ENCODE data around the gene NADK2.

The NADK2 gene

DNA sequence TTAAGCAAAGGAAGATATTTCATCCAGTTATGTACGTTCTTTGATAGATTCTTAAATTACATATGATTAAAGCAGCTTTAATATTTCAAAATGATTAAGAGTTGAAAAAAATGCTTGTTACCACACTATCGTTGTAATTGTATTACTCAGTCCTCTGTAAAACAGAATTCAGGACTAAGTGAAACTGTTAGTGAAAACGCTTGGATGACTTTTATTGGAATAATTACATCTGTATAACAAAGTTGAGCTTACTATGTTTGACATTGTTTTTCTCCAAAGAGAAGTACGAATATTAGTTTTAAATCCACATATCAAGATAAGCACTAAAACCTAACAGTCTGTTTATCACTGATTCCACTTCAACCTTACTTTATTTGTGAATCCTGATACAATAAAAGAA, 8.7 kb upstream of the NADK2 start:
- no peak for DNase-seq (ENCODE audit: low read depth, low spot score)

DNA sequence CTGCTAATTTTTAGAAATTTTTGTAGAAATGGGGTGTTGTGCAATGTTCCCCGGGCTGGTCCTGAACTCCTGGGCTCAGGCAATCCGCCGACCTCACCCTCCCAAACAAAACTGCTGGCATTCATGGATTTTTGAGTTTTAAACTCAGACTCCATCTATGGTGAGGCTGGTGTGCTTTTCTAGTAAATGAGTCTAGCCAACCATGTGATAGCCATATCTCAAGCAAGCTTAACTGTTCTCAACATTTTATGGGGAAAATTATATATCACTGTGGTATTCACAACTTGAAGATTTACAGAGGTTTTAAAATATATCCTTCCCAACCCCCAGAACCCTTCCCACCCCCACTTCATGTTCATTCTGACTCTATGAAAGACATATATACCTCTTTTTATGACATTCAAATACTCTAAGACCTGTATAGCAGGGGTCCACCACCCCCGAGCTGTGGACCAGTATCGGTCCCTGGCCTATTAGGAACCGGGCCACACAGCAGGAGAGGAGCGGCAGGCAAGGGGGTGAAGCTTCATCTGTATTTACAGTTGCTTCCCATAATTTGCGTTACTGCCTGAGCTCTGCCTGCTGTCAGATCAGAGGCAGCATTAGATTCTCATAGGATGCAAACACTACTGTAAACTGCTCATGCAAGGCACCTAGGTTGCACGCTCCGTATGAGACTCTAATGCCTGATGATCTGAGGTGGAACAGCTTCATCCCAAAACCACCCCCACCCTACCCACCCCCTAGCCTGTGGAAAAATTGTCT, 4.5 kb upstream of the NADK2 start:
- no peak for DNase-seq (ENCODE audit: low read depth, low spot score)

DNA sequence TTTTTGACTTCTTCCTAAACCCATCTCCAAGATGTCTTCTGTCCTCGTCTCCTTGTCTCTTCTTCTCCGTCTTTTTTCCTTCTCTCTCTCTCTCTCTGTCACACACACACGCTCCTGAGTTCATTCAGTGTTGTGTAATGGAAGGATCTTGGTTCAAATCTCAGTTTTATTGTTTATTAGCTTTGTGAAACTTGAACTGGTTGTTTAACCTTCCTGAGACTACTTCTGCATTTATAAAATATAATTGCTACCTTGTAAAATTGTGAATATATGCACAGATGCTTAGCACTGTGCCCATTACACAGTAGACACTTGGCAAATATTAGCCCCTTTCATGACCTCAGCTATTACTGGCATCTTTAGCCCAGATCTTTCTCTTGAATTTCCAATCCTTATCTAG, 2.4 kb upstream of the NADK2 start:
- DNase-seq (ENCODE audit: low read depth, low spot score): no peak

DNA sequence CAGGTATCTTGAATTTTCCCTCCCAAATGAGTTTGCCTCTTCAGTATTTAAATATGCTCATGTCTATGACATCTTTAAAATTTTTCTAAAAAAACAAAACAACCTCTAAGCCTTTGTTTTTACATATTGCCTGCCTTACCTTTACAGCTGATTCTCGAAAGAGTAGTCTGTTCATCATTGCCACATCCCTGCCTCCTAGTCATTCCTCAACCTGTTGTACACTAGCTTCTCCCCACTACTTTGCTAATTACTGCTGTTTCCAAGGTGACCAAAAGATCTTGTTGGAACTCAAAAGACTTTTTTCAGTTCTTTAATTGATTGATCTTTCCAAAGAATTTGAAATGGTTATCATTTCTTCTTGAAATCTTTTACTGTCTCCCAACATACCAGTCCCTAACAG, 1.9 kb upstream of the NADK2 start:
- no peak for DNase-seq (ENCODE audit: low read depth, low spot score)

DNA sequence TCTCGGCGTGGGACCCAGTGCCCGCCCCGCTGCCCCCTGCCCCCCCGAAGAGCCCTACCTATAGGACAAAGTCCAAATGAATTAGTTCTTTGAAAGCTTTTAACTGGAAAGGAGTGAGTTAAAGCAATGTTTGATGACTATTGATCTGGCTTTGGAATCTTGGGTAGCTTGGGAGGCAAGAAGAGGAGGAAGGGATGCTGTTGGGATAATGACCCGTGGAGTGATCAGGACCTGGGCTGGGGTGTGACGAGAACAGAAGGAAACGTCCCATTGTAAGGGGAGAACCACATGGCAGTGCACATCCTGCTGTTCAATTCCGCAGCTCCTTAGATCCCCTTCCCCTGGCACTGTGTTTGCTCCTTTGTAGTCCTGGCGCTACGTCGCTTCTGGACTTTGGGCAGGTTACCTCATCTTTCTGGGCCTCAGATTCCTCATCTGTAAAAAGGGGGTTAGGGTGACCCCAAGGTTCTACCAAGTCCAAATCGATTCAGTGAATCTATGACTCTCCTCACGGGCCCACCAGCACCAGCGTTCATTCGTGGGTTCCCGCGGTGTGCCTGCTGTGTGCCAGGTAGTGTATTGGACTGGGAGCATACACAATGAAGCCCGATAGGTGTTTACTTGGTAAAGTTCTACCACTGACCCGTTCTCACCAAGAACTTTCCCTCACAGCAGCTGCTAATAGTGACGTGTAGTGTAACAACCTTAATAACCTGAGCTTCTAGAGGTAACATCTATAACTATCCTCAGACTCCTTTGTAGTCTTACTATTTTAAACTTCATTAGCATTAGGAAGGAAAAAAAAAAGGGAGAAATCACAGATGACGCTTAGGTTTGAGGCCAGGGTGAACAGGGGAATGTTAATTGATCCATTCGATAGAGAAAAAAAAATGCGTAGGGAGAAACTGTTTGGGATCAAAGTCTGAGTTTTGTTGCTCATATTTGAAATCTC, 1.1 kb upstream of the NADK2 start:
- no peak for DNase-seq (ENCODE audit: low read depth, low spot score)

DNA sequence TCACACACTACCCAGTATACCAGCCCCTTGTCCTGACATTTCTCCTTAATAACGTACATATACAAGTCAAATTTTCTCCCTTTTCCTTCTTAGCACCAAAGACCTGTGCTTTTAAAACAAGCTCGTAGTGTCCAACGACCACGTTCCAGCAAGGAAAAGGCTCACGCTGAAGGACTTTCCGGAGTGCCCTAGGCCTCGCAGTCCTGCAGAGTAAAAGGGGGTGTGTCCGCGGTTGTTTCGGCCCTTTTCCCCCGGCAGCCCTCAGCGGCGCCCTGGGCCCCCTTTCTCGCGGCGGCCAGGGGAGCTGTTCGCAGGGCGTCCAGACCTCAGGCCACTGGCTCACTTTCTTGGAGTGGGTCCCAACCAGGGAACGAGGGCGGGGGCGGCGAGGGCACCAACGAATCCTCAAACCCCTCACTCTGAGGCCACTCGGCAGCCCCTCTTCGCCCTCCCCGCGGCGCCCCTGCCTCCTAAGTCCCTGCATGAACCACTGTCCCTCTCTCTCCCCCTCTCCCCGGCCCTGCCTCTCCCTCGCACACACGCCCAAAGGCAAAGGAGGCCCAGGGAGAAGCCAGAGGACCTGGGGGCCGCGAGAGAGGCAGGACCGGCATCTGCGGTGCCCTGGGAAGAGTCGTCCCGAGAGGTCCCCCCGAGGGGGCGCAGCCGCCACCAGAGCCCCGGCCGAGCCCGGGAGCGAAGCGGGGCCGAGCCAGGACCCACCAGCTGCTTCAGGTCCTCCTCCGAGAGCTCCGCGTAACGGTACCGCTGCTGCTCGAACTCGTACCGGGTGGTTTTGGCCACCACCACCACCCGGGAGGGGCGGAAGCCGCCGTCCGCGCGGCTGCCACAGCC, 720 bp downstream of the NADK2 start:
- DNase-seq (ENCODE audit: low read depth, low spot score): peak; percentile 79

DNA sequence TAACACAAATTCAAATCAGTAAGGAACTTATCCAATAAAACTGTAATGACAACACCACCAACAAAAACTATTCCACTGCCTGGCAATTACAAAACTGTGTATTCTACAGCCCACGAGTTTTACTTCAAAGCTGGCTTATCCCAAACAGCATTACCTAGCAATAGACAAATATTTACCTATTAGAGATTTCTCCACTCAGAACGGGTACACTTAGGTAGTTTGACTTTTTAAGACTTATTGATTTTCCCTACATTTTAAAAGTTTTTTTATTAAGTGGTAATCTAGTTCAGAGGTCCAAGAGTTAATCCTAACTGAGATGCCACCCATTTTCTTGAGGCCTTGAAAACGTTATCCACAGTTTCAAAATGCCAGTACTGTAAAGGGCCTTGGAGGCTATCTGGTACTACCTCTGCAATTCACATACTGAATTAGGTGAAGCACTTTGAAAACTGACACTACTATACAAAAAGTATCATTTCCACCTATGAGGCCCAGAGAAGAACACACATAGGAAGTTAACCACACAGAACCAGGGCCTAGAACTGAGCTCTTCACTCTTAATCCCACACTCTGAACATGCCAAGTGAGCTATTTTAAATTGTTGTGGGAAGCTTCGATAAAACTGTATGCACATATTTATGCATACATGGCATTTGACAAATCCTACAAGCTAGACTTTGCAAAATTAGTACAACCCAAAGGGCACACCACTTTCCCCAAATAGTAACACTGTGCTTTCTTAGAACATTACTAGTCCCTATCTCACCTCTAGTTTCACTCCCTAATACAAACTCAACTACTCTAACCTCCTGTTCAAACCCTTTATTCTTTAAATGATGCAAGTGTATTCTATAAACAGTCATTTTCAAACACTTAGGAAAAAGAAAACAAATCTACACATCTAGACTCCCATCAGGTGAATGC, 2.1 kb downstream of the NADK2 start:
- DNase-seq (ENCODE audit: low read depth, low spot score): no peak

DNA sequence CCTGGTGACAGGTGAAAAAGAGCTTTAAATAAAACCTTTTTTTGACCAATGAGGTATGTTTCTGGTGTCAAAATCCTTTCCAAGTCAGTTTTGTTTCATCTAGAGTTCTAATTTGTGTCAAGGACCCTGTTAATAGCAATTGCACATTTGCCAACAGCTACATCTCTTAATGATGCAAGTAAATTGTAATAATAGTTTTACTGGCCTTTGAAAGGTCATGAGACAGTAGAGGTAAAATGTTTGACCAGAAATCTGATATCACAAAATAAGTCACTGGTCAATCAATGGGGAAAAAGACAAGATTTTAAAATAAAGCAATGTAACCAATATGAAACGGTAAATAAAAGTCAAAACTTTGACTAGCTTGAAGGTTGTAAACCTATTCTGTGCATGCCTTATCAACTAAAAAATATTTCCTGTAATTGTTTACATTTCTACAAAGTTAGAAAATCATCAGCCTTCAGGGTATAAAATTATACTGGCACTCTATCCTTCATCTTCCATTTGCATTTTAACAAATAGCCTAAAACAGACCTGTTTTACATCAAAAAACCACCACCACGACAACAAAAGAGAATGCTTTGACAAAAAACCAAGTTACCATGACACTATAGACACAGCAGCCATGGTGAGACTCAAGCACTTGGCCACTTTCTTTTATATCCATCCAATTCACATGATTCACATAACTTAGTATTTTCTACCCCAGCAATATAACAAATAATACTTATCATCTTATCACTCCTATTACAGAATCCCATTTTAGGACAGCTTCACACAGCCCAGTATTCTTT, 3.0 kb downstream of the NADK2 start:
- no peak for DNase-seq (ENCODE audit: low read depth, low spot score)

DNA sequence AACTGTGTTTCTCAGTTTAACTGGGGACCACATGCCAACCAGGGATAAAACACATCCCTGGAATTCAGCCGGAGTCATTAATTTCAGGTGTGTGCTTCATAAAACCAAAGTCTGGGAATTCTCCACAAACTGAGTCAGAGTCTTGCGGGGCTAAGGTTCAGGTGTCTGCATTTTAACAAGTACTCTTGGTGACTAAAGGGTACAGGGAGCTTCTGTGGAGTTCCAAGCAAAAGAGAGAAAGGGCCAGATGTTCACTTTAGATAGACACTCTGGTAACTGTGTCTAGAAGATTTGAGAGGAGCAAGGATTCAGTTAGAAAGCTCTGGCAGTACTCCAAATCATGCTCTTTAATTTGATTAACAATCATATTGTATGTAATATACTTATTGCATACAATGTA, 4.0 kb downstream of the NADK2 start:
- DNase-seq (ENCODE audit: low read depth, low spot score): no peak

DNA sequence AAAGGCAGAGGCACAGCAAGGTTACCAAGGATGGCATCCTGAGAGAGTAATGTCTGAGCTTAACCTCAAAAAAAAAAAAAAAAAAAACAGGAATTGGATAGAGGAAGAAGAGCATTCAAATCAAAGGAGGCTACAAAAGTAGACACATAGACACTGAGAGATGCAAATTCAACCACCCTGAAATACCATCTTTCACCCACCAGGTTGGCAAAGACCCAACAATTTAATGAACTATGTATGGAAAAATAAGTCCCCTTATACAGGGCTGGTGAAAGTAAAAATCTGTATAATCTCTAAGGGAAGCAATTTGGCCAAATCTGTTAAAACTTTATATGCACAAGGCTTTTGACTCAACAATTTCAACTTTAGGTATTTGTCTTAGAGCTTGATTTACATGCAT, 4.9 kb downstream of the NADK2 start:
- no peak for DNase-seq (ENCODE audit: low read depth, low spot score)

DNA sequence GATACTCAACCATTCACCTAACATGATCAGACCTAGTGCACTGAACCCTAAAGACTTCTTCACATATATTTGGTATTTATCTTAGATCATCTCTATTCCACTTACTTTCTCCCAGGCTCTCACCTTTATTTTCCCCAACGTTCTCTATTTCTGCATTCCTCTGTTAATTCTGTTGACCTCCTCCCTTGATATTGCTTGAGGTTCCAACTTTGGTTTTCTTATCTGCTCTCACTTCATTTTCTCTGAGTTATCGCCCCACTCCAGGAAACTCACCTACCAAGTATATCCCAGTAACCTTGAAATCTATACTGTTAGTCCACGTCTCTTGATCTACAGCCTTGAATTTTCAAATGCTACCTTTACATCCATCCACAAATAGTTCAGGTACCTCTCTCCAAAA, 9.2 kb downstream of the NADK2 start:
- DNase-seq (ENCODE audit: low read depth, low spot score): no peak

DNA sequence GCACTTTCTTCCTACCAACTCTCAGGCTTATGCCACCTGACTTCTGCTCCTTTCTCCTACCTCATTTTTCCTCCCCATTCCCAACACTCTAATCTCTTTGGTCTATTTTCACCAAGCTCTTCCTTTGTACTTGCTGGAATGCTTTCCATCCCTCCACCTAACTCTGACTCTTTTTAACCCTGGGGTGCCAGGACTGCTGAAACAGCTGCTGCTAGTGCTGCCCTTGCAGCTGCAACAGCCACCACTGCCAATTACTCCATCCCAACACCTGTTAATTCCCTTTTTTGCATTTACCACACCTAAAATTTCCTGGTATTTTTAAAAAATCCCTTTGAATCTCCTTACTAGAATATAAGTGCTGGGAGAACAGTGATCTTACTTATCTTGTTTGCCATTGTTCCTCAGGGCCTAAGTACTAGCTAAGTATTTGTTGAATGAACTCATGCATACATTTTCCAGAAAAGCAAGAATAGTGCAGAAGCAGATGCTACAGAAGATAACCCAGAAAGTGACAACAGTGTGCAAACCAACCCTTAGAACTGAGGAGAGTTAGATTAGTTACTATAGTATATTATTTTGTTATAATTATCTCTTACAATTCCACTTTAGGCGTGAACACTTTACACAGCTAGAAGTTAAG, 11.5 kb downstream of the NADK2 start:
- DNase-seq (ENCODE audit: low read depth, low spot score): no peak

DNA sequence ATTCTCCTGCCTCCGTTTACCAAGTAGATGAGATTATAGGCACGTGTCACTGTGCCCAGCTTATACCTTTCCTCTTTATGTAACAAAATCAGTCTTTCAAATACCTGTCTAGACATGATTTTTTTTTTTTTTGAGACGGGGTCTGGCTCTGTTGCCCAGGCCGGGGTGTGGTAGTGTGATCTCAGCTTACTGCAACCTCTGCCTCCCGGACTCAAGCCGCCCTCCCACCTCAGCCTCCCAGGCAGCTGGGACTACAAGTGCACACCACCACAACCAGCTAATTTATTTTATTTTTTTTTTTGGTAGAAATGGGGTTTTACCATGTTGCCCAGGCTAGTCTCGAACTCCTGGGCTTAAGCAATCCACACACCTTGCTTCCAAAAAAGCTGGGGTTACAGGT, 13.2 kb downstream of the NADK2 start:
- DNase-seq (ENCODE audit: low read depth, low spot score): no peak

DNA sequence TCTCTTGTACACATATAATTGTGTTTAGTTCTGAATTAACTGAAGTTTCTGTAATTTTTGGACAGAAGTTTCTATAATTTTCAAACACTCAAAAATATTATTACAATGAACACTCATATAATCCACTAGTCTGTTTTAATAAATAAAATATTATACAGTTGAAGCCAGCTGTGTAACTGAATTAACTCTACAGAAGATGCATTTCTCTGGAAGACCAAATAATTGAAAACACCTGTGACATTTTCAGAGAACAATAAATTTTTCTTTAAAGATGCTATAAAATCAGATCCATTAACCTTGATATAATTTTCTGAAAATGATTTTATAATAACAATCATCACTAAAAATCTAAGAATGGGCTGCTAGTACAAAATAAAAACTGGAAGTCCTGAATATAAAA, 14.7 kb downstream of the NADK2 start:
- DNase-seq (ENCODE audit: low read depth, low spot score): no peak

DNA sequence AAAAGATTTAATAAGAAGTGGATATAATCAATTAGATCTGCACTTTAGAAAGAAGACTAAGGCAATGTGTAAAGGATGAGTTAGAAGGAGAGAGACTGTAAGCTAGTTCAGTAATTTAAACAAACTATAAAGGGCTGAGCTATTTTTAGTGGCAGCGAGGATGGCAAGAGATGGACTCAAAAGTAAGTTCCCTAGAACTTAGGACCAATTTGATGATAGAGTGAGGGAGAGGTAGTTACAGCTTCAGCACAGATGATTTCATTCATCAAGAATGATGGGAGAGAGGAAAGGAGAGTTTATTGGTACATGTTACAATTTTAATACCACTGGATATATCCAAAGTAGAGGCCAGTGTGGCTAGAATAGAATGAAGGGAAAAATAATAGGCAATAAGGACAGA, 19.1 kb downstream of the NADK2 start:
- DNase-seq (ENCODE audit: low read depth, low spot score): no peak

DNA sequence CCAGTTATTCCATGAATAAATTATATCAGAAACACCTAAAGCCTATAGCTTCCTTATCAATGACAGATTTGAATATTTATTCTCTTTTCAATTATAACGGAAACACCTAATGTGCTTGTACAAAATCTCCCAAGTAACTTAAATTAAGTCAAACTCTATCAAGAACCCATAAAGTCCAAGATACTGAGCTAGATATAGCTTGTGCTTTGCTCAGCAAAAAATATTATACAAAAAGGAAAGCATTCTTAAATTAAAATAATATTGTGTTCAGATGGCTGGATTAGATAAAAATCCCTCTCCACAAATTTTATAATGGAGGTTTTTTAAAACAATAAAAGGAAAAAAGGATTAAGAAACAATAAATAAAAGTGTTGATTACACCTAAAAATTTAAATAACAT, 23.7 kb downstream of the NADK2 start:
- DNase-seq (ENCODE audit: low read depth, low spot score): no peak

DNA sequence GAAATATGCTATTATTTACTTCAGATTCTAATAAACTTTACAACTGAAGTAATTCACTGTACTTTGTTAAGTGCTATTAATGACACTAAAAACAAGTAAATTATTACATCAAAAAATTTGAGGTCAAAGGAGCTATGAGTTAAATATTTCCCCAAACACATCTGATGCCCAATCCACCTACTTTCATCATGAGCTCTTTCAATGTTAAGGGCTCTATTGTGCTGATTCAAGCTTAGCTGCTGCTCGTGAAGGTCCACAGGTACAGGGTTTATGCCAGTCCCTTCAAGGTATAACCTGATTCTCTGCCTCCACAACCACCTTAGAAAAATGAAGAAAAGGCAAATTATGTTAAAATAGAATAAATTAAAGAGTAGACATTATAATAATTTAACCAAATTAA, 24.2 kb downstream of the NADK2 start:
- no peak for DNase-seq (ENCODE audit: low read depth, low spot score)

DNA sequence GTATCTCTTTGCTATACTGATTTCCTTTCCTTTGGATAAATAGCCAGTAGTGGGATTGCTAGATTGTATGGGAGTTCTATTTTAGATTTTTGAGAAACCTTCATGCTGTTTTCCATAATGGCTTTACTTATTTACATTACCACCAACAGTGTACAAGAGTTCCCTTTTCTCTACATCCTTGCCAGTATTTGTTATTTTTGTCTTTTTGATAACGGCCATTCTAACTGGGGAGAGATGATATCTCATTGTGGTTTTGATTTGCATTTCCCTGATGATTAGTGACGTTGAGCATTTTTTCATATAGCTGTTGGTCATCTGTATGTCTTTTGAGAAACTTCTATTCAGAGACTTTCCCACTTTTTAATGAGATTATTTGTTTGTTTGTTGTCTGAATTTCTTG, 25.8 kb downstream of the NADK2 start:
- DNase-seq (ENCODE audit: low read depth, low spot score): no peak

DNA sequence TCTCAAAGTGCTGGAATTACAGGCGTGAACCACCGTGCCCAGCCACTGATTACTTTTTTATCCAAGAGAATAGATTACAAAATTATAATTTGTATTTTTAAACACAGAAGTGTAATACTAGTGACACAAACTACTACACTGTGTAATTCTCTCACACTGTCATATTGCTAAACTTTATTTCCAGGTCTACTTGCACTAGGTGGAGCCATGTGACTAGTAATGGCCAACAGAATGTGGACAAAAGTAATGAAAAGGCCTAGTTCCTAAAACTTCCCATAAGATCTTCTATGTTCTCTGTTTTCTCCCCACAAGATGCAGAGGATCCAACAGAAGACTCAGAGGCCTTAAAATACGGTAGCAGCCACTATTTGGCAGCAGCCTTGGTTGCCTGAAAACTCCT, 27.3 kb downstream of the NADK2 start:
- DNase-seq (ENCODE audit: low read depth, low spot score): no peak

DNA sequence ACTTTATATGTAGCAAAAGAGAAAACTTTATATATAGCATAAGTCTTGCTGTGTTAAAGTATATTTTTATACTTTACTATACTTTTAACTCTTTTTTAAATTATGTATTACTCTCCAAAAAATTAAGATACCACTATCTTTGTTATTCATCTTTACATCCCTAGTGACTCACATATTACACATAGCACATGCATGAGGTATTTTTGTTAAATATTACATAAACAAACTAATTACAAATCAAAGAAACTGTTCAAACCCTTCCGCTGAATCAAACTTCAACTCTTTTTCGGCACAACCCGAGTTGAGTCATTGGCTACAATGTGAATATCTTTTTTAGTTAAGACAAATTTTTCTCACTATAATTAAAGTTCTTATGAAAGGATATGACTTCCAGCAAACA, 32.1 kb downstream of the NADK2 start:
- DNase-seq (ENCODE audit: low read depth, low spot score): no peak
